OCI-LY3 (cell line): Measurements from ENCODE around the gene EEF1AKMT3.

ENCODE experiments used
- H2AFZ ChIP-seq: fragments of 200-600, 300-600 bp; shearing (Covaris generic); 2 replicates; pipeline ENCODE4 v1.6.0; 2014; ENCODE audit warnings: antibody characterized with exemption, low read depth, low read length
- H3K27ac ChIP-seq: fragments of 200-600, 300-600 bp; sonication (generic); 2 replicates; pipeline ENCODE4 v1.5.1; 2014; ENCODE audit warnings: mild to moderate bottlenecking, low read length, moderate library complexity, mixed read lengths
- H3K27me3 ChIP-seq: fragments of 200-600, 300-600 bp; sonication (generic); 2 replicates; pipeline ENCODE4 v1.6.1; 2014; ENCODE audit warnings: low read depth, low read length, mixed read lengths
- H3K36me3 ChIP-seq: fragments of 200-600, 300-600 bp; sonication (generic); replicated peaks from 2 replicates; pipeline ENCODE3; 2014; ENCODE audit warnings: low read depth, low read length, mixed read lengths
- H3K4me1 ChIP-seq: fragments of 300-600, 200-600 bp; sonication (generic); 2 replicates; pipeline ENCODE4 v1.6.1; 2014; ENCODE audit warnings: low read length, mixed read lengths
- H3K4me2 ChIP-seq: fragments of 200-600, 300-600 bp; sonication (generic); 2 replicates; pipeline ENCODE4 v1.6.1; 2014; ENCODE audit warnings: low read length, mixed read lengths
- H3K4me3 ChIP-seq: fragments of 300-600, 200-600 bp; sonication (generic); 2 replicates; pipeline ENCODE4 v1.5.1; 2014; ENCODE audit warnings: antibody characterized with exemption, mild to moderate bottlenecking, low read length, moderate library complexity
- H3K79me2 ChIP-seq: fragments of 300-600, 200-600 bp; shearing (Covaris generic); 2 replicates; pipeline ENCODE4 v1.6.1; 2014; ENCODE audit warnings: mild to moderate bottlenecking, low read length, mixed read lengths
- H3K9ac ChIP-seq: fragments of 300-600, 200-600 bp; shearing (Covaris generic); 2 replicates; pipeline ENCODE4 v1.6.0; 2014; ENCODE audit warnings: mild to moderate bottlenecking, low read length, moderate library complexity
- H3K9me3 ChIP-seq: fragments of 200-600, 300-600 bp; shearing (Covaris generic); 2 replicates; pipeline ENCODE4 v1.6.1; 2014; ENCODE audit warnings: low read length, mixed read lengths; ENCODE audit not compliant: insufficient read depth
- H4K20me1 ChIP-seq: fragments of 200-600, 300-600 bp; sonication (generic); 2 replicates; pipeline ENCODE4 v1.6.1; 2016; ENCODE audit warnings: low read length, mixed read lengths; ENCODE audit not compliant: insufficient read depth
- EZH2phosphoT487 ChIP-seq: fragments of 200-600 bp; shearing (Covaris generic); IDR thresholded peaks from 2 replicates; pipeline ENCODE4 v1.6.1; 2018; ENCODE audit warnings: antibody characterized with exemption, mixed run types, low read depth
- TF ChIP-seq, protein P1 (sequence below): fragments of 200-600, 300-600 bp; sonication (generic); IDR thresholded peaks from 2 replicates; pipeline ENCODE4 v1.5.1; 2014; ENCODE audit warnings: antibody characterized with exemption, low read length, low read depth

Gene EEF1AKMT3

GRCh38 chr12:57775044-57775443 lies 2.6 kb downstream of the EEF1AKMT3 start:
- TF ChIP-seq, protein P1, sequence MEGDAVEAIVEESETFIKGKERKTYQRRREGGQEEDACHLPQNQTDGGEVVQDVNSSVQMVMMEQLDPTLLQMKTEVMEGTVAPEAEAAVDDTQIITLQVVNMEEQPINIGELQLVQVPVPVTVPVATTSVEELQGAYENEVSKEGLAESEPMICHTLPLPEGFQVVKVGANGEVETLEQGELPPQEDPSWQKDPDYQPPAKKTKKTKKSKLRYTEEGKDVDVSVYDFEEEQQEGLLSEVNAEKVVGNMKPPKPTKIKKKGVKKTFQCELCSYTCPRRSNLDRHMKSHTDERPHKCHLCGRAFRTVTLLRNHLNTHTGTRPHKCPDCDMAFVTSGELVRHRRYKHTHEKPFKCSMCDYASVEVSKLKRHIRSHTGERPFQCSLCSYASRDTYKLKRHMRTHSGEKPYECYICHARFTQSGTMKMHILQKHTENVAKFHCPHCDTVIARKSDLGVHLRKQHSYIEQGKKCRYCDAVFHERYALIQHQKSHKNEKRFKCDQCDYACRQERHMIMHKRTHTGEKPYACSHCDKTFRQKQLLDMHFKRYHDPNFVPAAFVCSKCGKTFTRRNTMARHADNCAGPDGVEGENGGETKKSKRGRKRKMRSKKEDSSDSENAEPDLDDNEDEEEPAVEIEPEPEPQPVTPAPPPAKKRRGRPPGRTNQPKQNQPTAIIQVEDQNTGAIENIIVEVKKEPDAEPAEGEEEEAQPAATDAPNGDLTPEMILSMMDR = no peak
- H3K4me1 ChIP-seq = peaks cover 9% of the 10 kb centered on the region
- H3K79me2 ChIP-seq = peaks cover 12% of the 10 kb centered on the region
- no peak overlapping the region for H3K4me2 ChIP-seq
- no peaks in the 10 kb centered on the region for H3K27me3 ChIP-seq
- H2AFZ ChIP-seq = no peak overlapping the region
- no peaks in the 10 kb centered on the region for H4K20me1 ChIP-seq
- H3K9ac ChIP-seq = no peak overlapping the region
- no peak overlapping the region for H3K27ac ChIP-seq
- no peak overlapping the region for H3K4me3 ChIP-seq
- peaks cover 6% of the 10 kb centered on the region for H3K36me3 ChIP-seq
- no peaks in the 10 kb centered on the region for H3K9me3 ChIP-seq

DNA sequence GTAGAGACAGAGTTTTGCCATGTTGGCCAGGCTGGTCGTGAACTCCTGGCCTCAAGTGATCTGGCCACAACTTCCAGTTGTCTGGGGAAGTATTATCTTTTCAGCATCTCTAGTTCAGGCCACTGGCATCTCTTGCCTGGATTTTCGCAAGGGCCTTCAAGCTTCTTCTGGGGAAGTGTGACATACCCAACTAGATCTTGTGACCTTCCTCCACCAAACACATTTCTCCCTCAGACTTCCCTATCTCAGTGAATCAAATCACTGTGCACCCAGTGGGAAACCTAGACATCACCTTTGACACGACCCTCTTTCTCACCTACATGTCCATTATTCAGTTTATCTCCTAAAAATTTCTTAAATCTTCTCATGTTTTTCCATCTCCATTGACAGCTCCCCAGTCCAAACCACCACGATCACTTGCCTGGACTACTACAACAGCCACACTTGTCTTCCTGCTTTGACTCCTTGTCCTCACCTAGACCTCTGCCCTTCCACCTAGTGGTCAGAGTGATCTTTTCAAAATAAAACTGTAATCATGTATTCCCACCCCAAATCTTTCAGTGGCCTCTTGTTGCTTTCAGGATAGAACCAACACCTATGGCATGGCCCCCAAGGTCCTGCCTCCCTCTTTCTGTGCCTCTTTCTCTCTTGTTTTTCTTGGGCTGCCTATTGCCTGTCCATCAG lies 3.3 kb downstream of the EEF1AKMT3 start:
- no peaks in the 10 kb centered on the region for H3K9me3 ChIP-seq
- no peak overlapping the region for H3K4me2 ChIP-seq
- TF ChIP-seq, protein P1 = no peak
- no peak for TF ChIP-seq EZH2phosphoT487
- no peaks in the 10 kb centered on the region for H4K20me1 ChIP-seq
- no peak overlapping the region for H3K27ac ChIP-seq
- no peak overlapping the region for H3K9ac ChIP-seq
- H3K79me2 ChIP-seq = peaks cover 9% of the 10 kb centered on the region
- H3K36me3 ChIP-seq = peaks cover 4% of the 10 kb centered on the region
- no peak overlapping the region for H2AFZ ChIP-seq
- peaks cover 8% of the 10 kb centered on the region for H3K4me1 ChIP-seq
- H3K27me3 ChIP-seq = no peaks in the 10 kb centered on the region
- H3K4me3 ChIP-seq = no peak overlapping the region

DNA sequence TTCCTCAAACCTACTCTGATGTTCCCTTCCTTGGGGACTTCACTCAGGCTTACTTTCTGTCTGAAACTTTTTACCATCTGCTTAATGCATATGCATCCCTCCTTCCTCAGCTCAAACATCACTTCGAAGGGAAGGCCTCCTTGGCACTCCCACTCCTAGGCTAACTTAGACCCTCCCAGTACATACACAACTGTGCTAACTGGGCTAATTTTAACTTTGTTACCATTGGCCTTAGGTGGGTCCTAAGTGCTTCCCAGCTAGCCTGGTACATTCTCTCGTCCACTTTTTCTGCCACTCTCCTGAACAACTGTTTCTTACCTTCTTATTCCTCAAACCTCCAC lies 3.8 kb downstream of the EEF1AKMT3 start:
- Histone ChIP-seq H2AFZ (no peak overlapping the region), H3K36me3 (peaks cover 3% of the 10 kb centered on the region), H3K4me3 (no peak overlapping the region), H3K4me1 (peaks cover 5% of the 10 kb centered on the region; the same call in 1 of the 2 replicates), H3K27ac (no peak overlapping the region), H3K9me3 (no peaks in the 10 kb centered on the region), H4K20me1 (no peaks in the 10 kb centered on the region), H3K27me3 (no peaks in the 10 kb centered on the region), H3K9ac (no peak overlapping the region), H3K4me2 (no peak overlapping the region), H3K79me2 (peaks cover 4% of the 10 kb centered on the region)
- TF ChIP-seq, protein P1 = no peak
- no peak for TF ChIP-seq EZH2phosphoT487

DNA sequence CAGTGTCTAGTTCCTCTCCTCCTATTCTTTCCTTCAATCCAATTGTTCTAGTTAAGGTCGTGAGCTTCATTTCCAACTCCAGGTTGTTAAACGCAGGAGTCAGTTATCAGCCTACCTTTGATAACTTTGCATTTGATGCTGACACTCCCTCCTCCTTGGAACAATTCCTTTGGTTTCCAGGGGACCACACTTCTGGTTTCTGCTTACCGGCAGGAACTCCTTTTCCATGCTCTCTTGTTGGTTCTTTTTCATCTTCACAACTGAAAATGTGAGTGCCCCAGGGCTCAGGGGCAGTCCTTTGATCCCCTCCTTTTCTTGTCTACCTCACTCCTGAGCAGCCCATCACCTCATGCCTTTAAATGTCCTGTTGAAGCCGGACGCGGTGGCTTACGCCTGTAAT lies 5.0 kb downstream of the EEF1AKMT3 start:
- TF ChIP-seq, protein P1 = no peak
- no peak for TF ChIP-seq EZH2phosphoT487
- Histone ChIP-seq H3K4me1 (peaks cover 13% of the 10 kb centered on the region), H2AFZ (no peak overlapping the region), H3K79me2 (no peaks in the 10 kb centered on the region), H3K27me3 (no peaks in the 10 kb centered on the region), H3K4me3 (no peak overlapping the region), H3K27ac (no peak overlapping the region), H3K9me3 (no peaks in the 10 kb centered on the region), H4K20me1 (no peaks in the 10 kb centered on the region), H3K4me2 (no peak overlapping the region), H3K36me3 (peaks cover 3% of the 10 kb centered on the region), H3K9ac (no peak overlapping the region)
